ENCODE measurements around the gene PRKCA.

DNA sequence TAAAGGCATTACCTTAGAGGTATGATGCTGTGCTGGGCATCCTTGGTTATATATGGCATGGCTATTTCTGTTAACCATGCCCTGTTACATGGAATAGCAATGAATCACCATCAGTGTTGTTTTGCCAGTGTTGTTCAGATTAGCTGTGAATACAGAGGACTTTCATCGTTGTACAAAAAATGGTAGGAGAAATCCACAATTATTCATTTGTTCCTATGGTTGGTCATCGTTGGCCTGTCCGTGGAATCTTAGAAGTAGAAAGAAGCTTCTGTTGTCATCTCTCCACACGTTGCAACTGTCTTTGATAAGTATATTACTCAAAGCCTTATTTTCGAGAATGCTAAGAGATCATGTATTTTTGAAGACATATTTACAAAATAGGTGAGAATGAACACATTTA lies 418.2 kb downstream of the PRKCA start:
- TF ChIP-seq, protein P1, sequence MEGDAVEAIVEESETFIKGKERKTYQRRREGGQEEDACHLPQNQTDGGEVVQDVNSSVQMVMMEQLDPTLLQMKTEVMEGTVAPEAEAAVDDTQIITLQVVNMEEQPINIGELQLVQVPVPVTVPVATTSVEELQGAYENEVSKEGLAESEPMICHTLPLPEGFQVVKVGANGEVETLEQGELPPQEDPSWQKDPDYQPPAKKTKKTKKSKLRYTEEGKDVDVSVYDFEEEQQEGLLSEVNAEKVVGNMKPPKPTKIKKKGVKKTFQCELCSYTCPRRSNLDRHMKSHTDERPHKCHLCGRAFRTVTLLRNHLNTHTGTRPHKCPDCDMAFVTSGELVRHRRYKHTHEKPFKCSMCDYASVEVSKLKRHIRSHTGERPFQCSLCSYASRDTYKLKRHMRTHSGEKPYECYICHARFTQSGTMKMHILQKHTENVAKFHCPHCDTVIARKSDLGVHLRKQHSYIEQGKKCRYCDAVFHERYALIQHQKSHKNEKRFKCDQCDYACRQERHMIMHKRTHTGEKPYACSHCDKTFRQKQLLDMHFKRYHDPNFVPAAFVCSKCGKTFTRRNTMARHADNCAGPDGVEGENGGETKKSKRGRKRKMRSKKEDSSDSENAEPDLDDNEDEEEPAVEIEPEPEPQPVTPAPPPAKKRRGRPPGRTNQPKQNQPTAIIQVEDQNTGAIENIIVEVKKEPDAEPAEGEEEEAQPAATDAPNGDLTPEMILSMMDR (IDR thresholded peaks at IDR 0.05): no peak
- no peak for TF ChIP-seq POLR2A (IDR thresholded peaks at IDR 0.05)
- TF ChIP-seq POLR2AphosphoS5 (IDR thresholded peaks at IDR 0.05): no peak

Data from suprapubic skin (tissue), 4 donors.